Measurements from ENCODE around the gene PLCB3.
"Not testable (repeated sequence)": the region's sequence is repeated elsewhere in the genome, so short reads cannot be mapped to it uniquely, and the experiment has no call there.

The PLCB3 gene

DNA sequence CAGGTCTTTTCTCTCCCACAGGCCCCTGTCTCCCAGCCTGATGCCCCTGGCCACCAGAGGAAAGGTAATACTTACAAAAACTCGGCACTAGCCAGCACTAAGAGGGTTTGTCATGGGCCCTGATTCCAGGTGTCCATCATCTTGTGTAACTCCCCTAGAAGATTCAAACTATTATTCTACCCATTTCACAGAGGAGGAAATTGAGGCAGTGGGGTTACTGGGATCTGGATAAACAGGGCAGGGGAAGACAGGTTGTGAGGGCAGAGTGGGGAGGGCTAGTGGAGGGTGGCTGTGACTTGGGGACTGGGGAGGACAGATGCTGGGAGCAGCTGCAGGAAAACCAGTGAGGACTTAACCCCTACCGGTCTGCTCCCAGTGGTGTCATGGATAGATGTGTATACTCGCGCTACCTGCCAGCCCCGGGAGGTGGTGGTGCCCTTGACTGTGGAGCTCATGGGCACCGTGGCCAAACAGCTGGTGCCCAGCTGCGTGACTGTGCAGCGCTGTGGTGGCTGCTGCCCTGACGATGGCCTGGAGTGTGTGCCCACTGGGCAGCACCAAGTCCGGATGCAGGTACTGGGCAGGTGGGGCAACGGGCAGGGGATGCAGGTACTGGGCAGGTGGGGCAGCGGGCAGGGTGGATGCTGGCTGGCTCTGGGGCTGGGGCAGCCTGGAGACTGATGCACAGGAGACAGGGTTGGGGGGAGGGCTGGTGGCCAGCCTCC lies 15.7 kb upstream of the PLCB3 start:
- DNase-seq (ENCODE audit: low read depth, low spot score) = no peak

- DNase-seq (ENCODE audit: low read depth, low spot score) = no peak
These were observed 13.8 kb upstream of the PLCB3 start for GRCh38 chr11:64237484-64237951.

DNA sequence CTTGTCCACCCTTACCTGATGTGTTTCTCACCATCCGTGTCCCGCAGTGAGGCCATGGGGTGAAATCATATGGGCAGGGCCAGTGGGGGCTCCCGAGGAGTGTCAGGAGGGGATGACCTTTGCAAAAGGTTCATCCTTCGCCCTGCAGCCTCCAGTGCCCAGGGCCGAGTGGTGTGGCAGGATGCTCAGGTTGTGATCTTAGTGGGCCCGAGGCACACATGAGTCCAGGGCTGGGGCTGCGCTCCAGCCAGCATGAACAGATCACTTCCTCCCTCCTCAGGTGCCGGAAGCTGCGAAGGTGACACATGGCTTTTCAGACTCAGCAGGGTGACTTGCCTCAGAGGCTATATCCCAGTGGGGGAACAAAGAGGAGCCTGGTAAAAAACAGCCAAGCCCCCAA lies 13.3 kb upstream of the PLCB3 start:
- DNase-seq (ENCODE audit: low read depth, low spot score) = no peak

DNA sequence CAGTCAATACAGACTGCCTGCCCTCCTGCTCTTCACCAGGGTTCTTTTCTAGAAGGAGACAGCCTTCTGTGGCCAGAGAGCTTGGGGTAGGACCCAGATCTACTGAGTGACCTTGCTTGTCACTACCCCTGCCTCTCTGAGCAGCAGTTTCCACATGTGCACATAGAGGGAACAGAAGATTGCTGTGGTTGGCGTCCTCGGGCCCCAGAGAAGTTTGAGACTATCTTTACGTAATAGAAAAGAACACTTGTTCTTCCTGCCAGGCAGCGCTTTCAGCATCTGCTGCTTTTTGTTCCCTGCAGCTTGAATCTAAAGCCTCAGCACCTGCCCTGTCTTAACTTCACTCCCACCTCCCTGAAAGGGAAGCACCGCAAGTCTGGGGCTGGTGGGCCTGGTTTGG lies 12.3 kb upstream of the PLCB3 start:
- DNase-seq (ENCODE audit: low read depth, low spot score) = no peak

DNA sequence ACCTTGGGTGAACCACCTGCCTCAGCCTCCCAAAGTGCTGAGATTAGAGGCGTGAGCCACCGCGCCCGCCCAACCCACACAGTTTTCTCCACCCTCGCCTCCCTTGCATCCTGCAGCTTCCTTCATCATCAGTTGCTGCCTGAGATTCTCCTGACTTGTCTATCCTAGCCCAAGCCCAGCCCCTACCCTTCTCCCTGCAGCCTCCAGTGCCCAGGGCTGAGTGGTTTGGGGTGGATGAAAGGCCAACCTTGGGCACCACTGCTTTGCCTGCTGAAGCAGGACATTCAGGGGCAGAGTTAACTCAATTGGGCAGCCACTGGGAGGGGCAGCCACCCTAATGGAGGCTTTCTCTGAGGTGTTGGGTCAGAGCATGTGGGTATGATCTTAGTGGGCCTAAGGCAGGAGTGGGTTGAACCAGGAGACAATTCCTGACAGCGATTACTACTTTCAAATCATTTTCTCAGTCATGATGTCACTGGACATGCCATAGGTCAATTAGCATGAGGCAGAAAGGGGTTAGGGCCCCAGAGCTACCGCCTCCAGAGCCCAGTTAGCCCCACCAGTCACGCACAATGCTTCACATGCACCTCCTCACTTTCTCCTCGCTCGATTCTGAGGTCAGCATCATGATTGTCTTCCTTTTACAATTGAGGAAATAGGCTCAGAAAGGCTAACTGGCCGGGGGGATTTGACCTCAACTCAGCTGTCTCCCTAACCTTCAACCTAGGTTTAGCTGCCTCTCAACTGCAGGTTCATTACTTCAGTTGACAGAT lies 11.5 kb upstream of the PLCB3 start:
- no peak for DNase-seq (ENCODE audit: low read depth, low spot score)

GRCh38 chr11:64240435-64241240 lies 10.7 kb upstream of the PLCB3 start, which contains the start of gene FKBP2:
Gene FKBP2, plus strand, starts transcription at chr11:64241095. Its CDS starts 1,293 bp downstream, at chr11:64242388.
- DNase-seq (ENCODE audit: low read depth, low spot score) = no peak

- no peak for DNase-seq (ENCODE audit: low read depth, low spot score)
These were observed 10.2 kb upstream of the PLCB3 start for GRCh38 chr11:64241241-64241490.

GRCh38 chr11:64241491-64242374 lies 9.6 kb upstream of the PLCB3 start:
- no peak for DNase-seq (ENCODE audit: low read depth, low spot score)

- DNase-seq (ENCODE audit: low read depth, low spot score) = no peak
These were observed 8.0 kb upstream of the PLCB3 start for GRCh38 chr11:64243236-64243854.

- no peak for DNase-seq (ENCODE audit: low read depth, low spot score)
These were observed 7.2 kb upstream of the PLCB3 start for GRCh38 chr11:64244107-64244506.

- DNase-seq (ENCODE audit: low read depth, low spot score) = no peak
These were observed 6.4 kb upstream of the PLCB3 start for GRCh38 chr11:64244966-64245365.

DNA sequence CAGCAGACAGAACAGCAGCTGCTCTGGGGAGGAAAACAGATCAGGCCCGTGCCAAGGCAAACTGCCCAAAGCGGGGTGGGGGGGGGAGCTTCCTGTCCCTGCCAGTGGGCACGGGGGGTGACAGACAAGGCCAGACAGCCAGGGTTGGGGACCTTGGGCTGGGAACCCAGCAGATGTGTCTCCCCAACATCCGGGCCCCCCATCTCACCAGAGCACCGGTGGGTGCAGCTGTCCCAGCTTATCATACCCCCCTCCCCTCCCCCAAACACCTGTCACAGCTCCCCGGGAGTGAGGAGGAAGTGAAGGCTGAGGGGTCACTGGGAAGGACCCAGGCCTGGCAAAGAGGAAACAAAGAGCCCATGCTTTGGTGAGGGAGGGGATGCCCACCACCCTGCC lies 5.9 kb upstream of the PLCB3 start:
- DNase-seq (ENCODE audit: low read depth, low spot score) = no peak

- DNase-seq (ENCODE audit: low read depth, low spot score) = no peak
These were observed 5.3 kb upstream of the PLCB3 start for GRCh38 chr11:64245797-64246620.

- not testable (repeated sequence) for DNase-seq (ENCODE audit: low read depth, low spot score)
These were observed 4.8 kb upstream of the PLCB3 start for GRCh38 chr11:64246621-64246870.

DNA sequence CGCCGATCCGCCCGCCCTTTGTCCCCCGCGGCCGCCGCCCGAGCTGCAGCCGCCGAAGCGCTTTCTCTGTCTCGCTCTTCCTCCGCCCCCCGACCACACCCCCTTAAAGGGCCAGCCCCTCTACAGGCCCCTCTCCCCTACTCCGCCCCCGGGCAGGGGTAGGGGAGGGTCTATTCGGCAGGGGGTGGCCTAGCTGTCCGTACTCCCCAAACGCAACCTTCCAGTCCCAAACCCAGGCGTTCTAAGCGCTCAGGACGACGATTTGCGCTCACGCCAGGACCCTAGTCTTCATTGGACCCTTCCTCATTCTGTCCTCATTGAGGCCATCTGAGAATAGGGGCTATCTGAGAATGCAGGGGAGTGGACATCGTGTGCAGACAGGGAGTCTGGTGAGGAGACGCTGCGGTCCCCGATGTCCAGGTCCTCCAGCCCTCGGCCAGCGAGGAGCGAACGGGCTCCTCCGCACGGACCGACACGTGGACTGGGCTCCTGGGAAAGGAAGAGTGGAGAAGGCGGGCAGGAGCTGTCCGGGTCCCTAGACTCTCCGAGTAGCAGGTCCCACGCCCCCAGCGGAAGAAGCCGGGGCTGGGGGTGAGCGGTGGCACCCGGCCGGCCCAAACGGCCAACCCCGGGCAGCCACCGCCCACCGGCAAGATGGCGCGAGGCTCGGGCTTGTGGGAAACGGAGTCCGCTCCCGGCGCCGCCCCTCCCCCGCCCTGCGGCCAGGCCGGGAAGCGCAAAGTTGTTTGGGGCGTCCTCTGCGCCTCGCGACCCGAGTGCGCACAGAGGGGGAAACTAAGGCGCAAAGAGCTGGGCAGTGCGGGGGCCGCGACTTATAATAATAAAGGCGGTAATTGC lies 4.2 kb upstream of the PLCB3 start, which contains the start of gene PPP1R14B:
Gene PPP1R14B (minus strand): TSS at position 73 of the 858 bp plus-strand sequence. CDS start 270 bp downstream, outside the sequence.
- no peak for DNase-seq (ENCODE audit: low read depth, low spot score)

DNA sequence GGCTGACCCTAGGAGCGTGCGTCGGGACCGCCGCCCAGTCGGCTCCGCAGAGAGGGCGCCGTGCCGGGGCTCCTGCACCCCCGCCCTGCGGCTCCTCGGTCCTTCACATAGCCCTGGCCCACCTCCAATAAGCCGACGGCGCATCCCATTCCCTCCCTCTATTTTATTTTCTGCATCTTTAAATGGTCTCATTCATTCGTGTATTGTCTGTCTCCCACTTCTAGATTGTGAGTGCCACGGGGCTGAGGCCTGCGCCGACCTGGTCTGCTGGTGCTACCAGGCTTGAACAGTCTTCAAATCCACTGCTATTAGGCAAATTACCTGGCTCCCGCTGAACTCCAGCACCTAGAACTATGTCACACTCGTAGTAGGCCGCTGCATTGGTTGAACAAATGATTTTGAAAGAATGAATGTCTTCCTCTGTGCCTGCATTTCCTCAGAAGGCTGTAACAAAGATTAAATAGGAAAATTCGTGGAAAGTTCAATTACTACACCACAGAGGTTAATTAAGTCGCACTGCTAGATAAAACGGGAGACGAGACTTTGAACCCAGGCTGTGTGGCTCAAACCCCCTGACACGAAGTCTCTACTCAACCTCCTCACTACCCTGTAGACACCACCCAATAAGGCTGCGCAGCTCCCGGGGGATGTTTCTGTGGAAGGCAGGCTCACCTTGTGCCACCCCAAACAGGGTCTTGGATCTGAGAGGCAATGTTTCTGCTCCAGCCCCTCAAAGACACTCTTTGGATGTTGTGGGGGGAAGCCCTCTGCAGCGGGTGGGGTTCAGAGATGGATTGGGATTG lies 3.4 kb upstream of the PLCB3 start:
- DNase-seq (ENCODE audit: low read depth, low spot score) = no peak

GRCh38 chr11:64248578-64248977 lies 2.8 kb upstream of the PLCB3 start:
- no peak for DNase-seq (ENCODE audit: low read depth, low spot score)

DNA sequence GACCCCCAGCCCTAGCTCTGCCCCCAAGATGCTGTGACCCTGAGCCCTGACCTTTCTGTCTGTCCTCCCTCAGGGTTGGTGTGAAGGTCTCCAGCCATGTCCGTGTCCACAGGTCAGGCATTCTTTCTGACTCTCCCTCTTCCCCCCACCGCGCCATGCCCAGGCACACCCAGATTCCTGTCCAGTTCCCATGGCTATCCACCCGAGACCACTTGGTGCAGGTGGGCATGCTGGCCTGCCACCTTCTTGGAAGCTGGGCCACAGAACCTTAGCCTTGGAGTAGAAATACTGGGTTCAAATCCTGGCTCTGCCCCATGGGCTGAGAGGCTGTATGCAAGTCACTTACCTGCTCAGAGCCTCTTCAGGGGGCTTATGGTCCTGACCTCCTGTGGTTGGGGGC lies 2.3 kb upstream of the PLCB3 start:
- DNase-seq (ENCODE audit: low read depth, low spot score) = no peak

Data from iPS DF 19.7 (cell line).